IMR-90 (cell line): ENCODE results near the gene ZBTB40. TPM values are rescaled to one million over a fixed set of nuclear protein-coding genes. Genes with fewer than 3 reads are reported as not detected.

Source experiments
- ATAC-seq: fragments of 200-7000 bp; cut with Tn5 transposase; 2 replicates; pipeline ENCODE4 v1.9.1; 2020; ENCODE audit warnings: low read depth, mild to moderate bottlenecking, moderate library complexity
- BruUV-seq: library from RNA; stranded (reverse); fragments of 400-500 nt; replicated peaks from 2 replicates; lab custom pipeline; 2021; lab: Mats Ljungman, UMichigan
- CTCF ChIA-PET: fragments of 300-600 bp; formaldehyde crosslinking; extraction: SDS; loops from one replicate; lab custom pipeline; 2021; ENCODE audit warnings: antibody characterized with exemption; lab: Yijun Ruan, JAX
- POLR2A ChIA-PET: fragments of 300-600 bp; sonication (Branson Sonifier 250); formaldehyde crosslinking; loops from one replicate; lab custom pipeline; 2022; ENCODE audit warnings: antibody characterized with exemption; ENCODE audit not compliant: unreplicated experiment; lab: Charles Lee
- DNase-seq: peaks from one replicate; pipeline ENCODE4 v3.0.0; 2013
- H2AFZ ChIP-seq: replicated peaks from 2 replicates; pipeline ENCODE3; 2013; ENCODE audit warnings: low read length, mild to moderate bottlenecking; ENCODE audit not compliant: poor library complexity
- H2AK5ac ChIP-seq: 2 replicates; pipeline ENCODE4 v1.6.1; 2013; ENCODE audit warnings: low read depth, low read length, inconsistent platforms
- H2AK9ac ChIP-seq: replicated peaks from 2 replicates; pipeline ENCODE3; 2013; ENCODE audit warnings: mild to moderate bottlenecking, low read depth, low read length, moderate library complexity; ENCODE audit not compliant: poor library complexity
- H2BK120ac ChIP-seq: 2 replicates; pipeline ENCODE4 v1.6.1; 2013; ENCODE audit warnings: low read depth, low read length, inconsistent platforms
- H2BK15ac ChIP-seq: 3 replicates; pipeline ENCODE4 v1.6.1; 2013; ENCODE audit warnings: low read depth, low read length, inconsistent platforms
- H2BK20ac ChIP-seq: 2 replicates; pipeline ENCODE4 v1.6.1; 2013; ENCODE audit warnings: low read depth, mild to moderate bottlenecking, inconsistent platforms, low read length, moderate library complexity
- H2BK5ac ChIP-seq: 2 replicates; pipeline ENCODE4 v1.6.1; 2013; ENCODE audit warnings: mild to moderate bottlenecking, low read depth, low read length, inconsistent platforms; ENCODE audit not compliant: poor library complexity, severe bottlenecking
- H3K14ac ChIP-seq: replicated peaks from 2 replicates; pipeline ENCODE4 v1.6.1; 2013; ENCODE audit warnings: low read depth, low read length, inconsistent platforms
- H3K18ac ChIP-seq: 2 replicates; pipeline ENCODE4 v1.6.1; 2013; ENCODE audit warnings: low read depth, low read length, control low read depth
- H3K23ac ChIP-seq: 2 replicates; pipeline ENCODE4 v1.6.1; 2013; ENCODE audit warnings: low read depth, low read length, inconsistent platforms
- H3K27ac ChIP-seq: 2 replicates; pipeline ENCODE4 v1.5.1; 2013; ENCODE audit warnings: mild to moderate bottlenecking, control low read depth, low read length; ENCODE audit not compliant: insufficient read depth
- H3K27me3 ChIP-seq: 2 replicates; pipeline ENCODE4 v1.6.1; 2013; ENCODE audit warnings: low read length; ENCODE audit not compliant: control insufficient read depth, insufficient read depth
- H3K36me3 ChIP-seq: 2 replicates; pipeline ENCODE4 v1.6.1; 2013; ENCODE audit warnings: low read length, mixed read lengths; ENCODE audit not compliant: control insufficient read depth, insufficient read depth
- H3K4ac ChIP-seq: 2 replicates; pipeline ENCODE4 v1.6.1; 2013; ENCODE audit warnings: low read depth, low read length, inconsistent platforms
- H3K4me1 ChIP-seq: 2 replicates; pipeline ENCODE4 v1.6.1; 2013; ENCODE audit warnings: low read length, mixed read lengths; ENCODE audit not compliant: control insufficient read depth, insufficient read depth
- H3K4me2 ChIP-seq: 2 replicates; pipeline ENCODE4 v1.6.1; 2013; ENCODE audit warnings: low read depth, mild to moderate bottlenecking, control low read depth, low read length, moderate library complexity
- H3K4me3 ChIP-seq: 2 replicates; pipeline ENCODE4 v1.5.1; 2013; ENCODE audit warnings: low read depth, mild to moderate bottlenecking, control low read depth, low read length, moderate library complexity; ENCODE audit not compliant: insufficient read depth
- H3K56ac ChIP-seq: 2 replicates; pipeline ENCODE4 v1.6.1; 2013; ENCODE audit warnings: low read length, inconsistent platforms; ENCODE audit not compliant: insufficient read depth; ENCODE audit errors: extremely low read depth
- H3K79me1 ChIP-seq, 2 experiments: 2 replicates each; pipeline ENCODE4 v1.6.1; 2013; ENCODE audit warnings: low read length in 2 of 2, inconsistent platforms in 1 of 2, low read depth in 1 of 2
- H3K9ac ChIP-seq: 2 replicates; pipeline ENCODE4 v1.6.1; 2013; ENCODE audit warnings: low read depth, low read length, control low read depth
- H3K9me1 ChIP-seq: 2 replicates; pipeline ENCODE4 v1.6.1; 2013; ENCODE audit warnings: low read length, inconsistent platforms; ENCODE audit not compliant: insufficient read depth
- H3K9me3 ChIP-seq: 2 replicates; pipeline ENCODE4 v1.6.1; 2013; ENCODE audit warnings: low read length; ENCODE audit not compliant: control insufficient read depth, insufficient read depth
- H4K20me1 ChIP-seq: 2 replicates; pipeline ENCODE4 v1.6.1; 2013; ENCODE audit warnings: low read length, inconsistent platforms; ENCODE audit not compliant: insufficient read depth
- H4K5ac ChIP-seq: 2 replicates; pipeline ENCODE4 v1.6.1; 2013; ENCODE audit warnings: mild to moderate bottlenecking, low read depth, low read length, control low read depth
- H4K8ac ChIP-seq, 2 experiments: 2 replicates each; pipeline ENCODE4 v1.6.1; 2013; ENCODE audit warnings: low read depth in 2 of 2, low read length in 2 of 2, control low read depth in 1 of 2, inconsistent platforms in 1 of 2
- H4K91ac ChIP-seq: 2 replicates; pipeline ENCODE4 v1.6.1; 2013; ENCODE audit warnings: low read depth, low read length, inconsistent platforms; ENCODE audit not compliant: insufficient read depth
- CEBPB ChIP-seq: IDR thresholded peaks from 2 replicates; pipeline ENCODE4 v1.6.1; 2012; ENCODE audit warnings: low read depth, low read length, improper control_type of control experiment
- ELK1 ChIP-seq: fragments of 150-350 bp; IDR thresholded peaks from 2 replicates; pipeline ENCODE4 v1.6.1; 2016; ENCODE audit warnings: low read depth, mild to moderate bottlenecking, low read length, moderate library complexity, borderline replicate concordance
- FOS ChIP-seq: fragments of 150-350 bp; IDR thresholded peaks from 2 replicates; pipeline ENCODE4 v1.6.1; 2016; ENCODE audit warnings: low read depth, low read length
- MAFK ChIP-seq: IDR thresholded peaks from 2 replicates; pipeline ENCODE4 v1.6.1; 2012; ENCODE audit warnings: low read depth, low read length, improper control_type of control experiment
- MXI1 ChIP-seq: IDR thresholded peaks from 2 replicates; pipeline ENCODE4 v1.6.1; 2012; ENCODE audit warnings: low read depth, mild to moderate bottlenecking, low read length, moderate library complexity, borderline replicate concordance
- POLR2A ChIP-seq: IDR thresholded peaks from 2 replicates; pipeline ENCODE4 v1.6.1; 2012; ENCODE audit warnings: mild to moderate bottlenecking, low read depth, low read length
- RAD21 ChIP-seq: IDR thresholded peaks from 2 replicates; pipeline ENCODE4 v1.6.1; 2012; ENCODE audit warnings: low read length, improper control_type of control experiment
- RCOR1 ChIP-seq: IDR thresholded peaks from 2 replicates; pipeline ENCODE4 v1.6.1; 2012; ENCODE audit warnings: mild to moderate bottlenecking, low read length, improper control_type of control experiment; ENCODE audit not compliant: insufficient replicate concordance
- RFX5 ChIP-seq: IDR thresholded peaks from 2 replicates; pipeline ENCODE4 v1.8.0; 2012; ENCODE audit warnings: low read depth, mild to moderate bottlenecking, low read length, moderate library complexity
- USF2 ChIP-seq: fragments of 150-350 bp; IDR thresholded peaks from 2 replicates; pipeline ENCODE4 v1.6.1; 2017; ENCODE audit warnings: mild to moderate bottlenecking, antibody characterized with exemption, low read length, low read depth
- WGBS, 2 experiments: methylation state at CpG; one replicate each; pipeline versions ENCODE4 v1.1.5 to v1.1.7; 2013; ENCODE audit warnings: missing lambda C conversion rate in 2 of 2; ENCODE audit not compliant: insufficient read length in 1 of 2; ENCODE audit errors: extremely low coverage in 2 of 2; 5-methylcytosine and 5-hydroxymethylcytosine counted together
- dilution Hi-C: fragments of 300-500 bp; cut with HindIII; formaldehyde crosslinking; loops from one replicate; pipeline ENCODE4 v1.14.3; 2018; ENCODE audit warnings: low sequenced_read_pairs; ENCODE audit not compliant: unreplicated experiment
- in situ Hi-C: fragments of 300-500 bp; cut with MboI; formaldehyde crosslinking; loops from 3 replicates; pipeline ENCODE4 v1.14.3; 2019; ENCODE audit warnings: low sequenced_read_pairs, inconsistent platforms, mixed read lengths
- intact Hi-C: fragments of 100-400 bp; cut with micrococcal nuclease; formaldehyde crosslinking; loops from 2 replicates; pipeline ENCODE4 v1.10.0; 2022
- polyA plus RNA-seq, 3 experiments: library from polyadenylated mRNA; depleted of rRNA; stranded (reverse); fragments of >200 nt; gene quantifications; 2 replicates each; pipeline ENCODE4 v1.2.3, GENCODE V29; 2012; ENCODE audit warnings: low replicate concordance in 1 of 3
- total RNA-seq: library from RNA; depleted of rRNA; stranded (reverse); fragments of >200 nt; gene quantifications from 2 replicates; pipeline ENCODE4 v1.2.3, GENCODE V29; 2012
- TF ChIP-seq, protein P1 (sequence below): conservative IDR thresholded peaks from 2 replicates; pipeline ENCODE4 v1.5.1; 2012; ENCODE audit warnings: mild to moderate bottlenecking, low read depth, low read length, improper control_type of control experiment

The ZBTB40 gene
- total and polyA plus RNA-seq, 2 of the 4 experiments (the other 2 are of a cell fraction), result 6.0 to 9.7 TPM

- H3K9ac ChIP-seq, result no peak overlapping the region
- H2BK5ac ChIP-seq, result no peak overlapping the region
- H2AFZ ChIP-seq, result no peak overlapping the region
- H3K27ac ChIP-seq, result no peak overlapping the region
- no peak overlapping the region for H2BK15ac ChIP-seq
- intact Hi-C loops, result loop anchor here (2.0 kb wide), 1 partner anchor 51 kb away; no protein-coding TSS in a partner anchor
- ChIA-PET POLR2A (interaction anchor here (0.6 kb wide), 1 partner anchor 22 kb away, joined by 3 read pairs; no protein-coding TSS in a partner anchor), CTCF (no interaction called here)
- peak; percentile 78 for ATAC-seq
- H3K4me3 ChIP-seq, result no peak overlapping the region
- H3K9me1 ChIP-seq, result peaks cover 8% of the 10 kb centered on the region
- no peak overlapping the region for H3K14ac ChIP-seq
- no CpG with 5 or more reads among the region's 2 CpGs for WGBS, 2 experiments
- H3K4ac ChIP-seq, result no peak overlapping the region
- peak overlapping the region; percentile 58; the same call in 1 of the 2 replicates for H3K4me2 ChIP-seq
- peaks cover 14% of the 10 kb centered on the region for H3K36me3 ChIP-seq
- H3K18ac ChIP-seq, result no peak overlapping the region
- peaks cover 0 to 14% of the 10 kb centered on the region in 2 experiments; a peak in 3 of 4 replicates for H3K79me1 ChIP-seq
- H3K56ac ChIP-seq, result no peak overlapping the region
- no peak overlapping the region for H2BK120ac ChIP-seq
- in situ Hi-C loops, result no loop called here
- peaks cover 7% of the 10 kb centered on the region; the same call in 1 of the 2 replicates for H3K4me1 ChIP-seq
- no peak overlapping the region for H3K23ac ChIP-seq
- dilution Hi-C loops, result no loop called here
- H3K27me3 ChIP-seq, result no peaks in the 10 kb centered on the region
- H2BK20ac ChIP-seq, result no peak overlapping the region
- TF ChIP-seq MXI1 (no peak), RAD21 (no peak), FOS (no peak), MAFK (no peak), POLR2A (no peak), CEBPB (no peak), ELK1 (no peak), RCOR1 (no peak), USF2 (no peak), RFX5 (no peak)
- TF ChIP-seq, protein P1, sequence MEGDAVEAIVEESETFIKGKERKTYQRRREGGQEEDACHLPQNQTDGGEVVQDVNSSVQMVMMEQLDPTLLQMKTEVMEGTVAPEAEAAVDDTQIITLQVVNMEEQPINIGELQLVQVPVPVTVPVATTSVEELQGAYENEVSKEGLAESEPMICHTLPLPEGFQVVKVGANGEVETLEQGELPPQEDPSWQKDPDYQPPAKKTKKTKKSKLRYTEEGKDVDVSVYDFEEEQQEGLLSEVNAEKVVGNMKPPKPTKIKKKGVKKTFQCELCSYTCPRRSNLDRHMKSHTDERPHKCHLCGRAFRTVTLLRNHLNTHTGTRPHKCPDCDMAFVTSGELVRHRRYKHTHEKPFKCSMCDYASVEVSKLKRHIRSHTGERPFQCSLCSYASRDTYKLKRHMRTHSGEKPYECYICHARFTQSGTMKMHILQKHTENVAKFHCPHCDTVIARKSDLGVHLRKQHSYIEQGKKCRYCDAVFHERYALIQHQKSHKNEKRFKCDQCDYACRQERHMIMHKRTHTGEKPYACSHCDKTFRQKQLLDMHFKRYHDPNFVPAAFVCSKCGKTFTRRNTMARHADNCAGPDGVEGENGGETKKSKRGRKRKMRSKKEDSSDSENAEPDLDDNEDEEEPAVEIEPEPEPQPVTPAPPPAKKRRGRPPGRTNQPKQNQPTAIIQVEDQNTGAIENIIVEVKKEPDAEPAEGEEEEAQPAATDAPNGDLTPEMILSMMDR, result no peak
- H4K5ac ChIP-seq, result no peak overlapping the region
- BruUV-seq, result no TSS peak
- no peak overlapping the region for H4K8ac ChIP-seq
- H2AK5ac ChIP-seq, result no peak overlapping the region
- no peak overlapping the region for H2AK9ac ChIP-seq
- no peaks in the 10 kb centered on the region for H4K20me1 ChIP-seq
- no peaks in the 10 kb centered on the region for H3K9me3 ChIP-seq
- H4K91ac ChIP-seq, result no peak overlapping the region
- DNase-seq, result peak; percentile 25
Measured at GRCh38 chr1:22503721-22504410, 52.2 kb downstream of the ZBTB40 start.
